ENCODE results near the gene MICU2.

DNA sequence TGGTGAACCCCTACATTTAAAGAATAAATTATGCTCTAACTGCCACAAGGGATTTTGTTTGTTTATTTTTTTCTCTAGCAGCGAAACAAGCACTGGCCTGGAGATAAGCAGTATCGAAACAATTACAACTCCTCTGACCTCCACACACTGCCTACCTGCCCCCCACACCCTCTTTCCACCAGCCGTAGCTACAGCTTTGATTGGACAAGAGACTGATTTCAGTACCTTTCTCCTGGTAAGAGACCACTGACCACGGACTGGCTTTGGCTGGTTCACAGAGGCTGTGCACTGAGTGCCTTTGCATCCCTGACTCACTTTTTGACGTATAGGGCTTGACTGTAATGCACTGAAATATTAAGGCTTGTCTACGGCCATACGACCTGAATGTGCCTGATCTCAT lies 137.4 kb downstream of the MICU2 start:
- TF ChIP-seq, protein P1, sequence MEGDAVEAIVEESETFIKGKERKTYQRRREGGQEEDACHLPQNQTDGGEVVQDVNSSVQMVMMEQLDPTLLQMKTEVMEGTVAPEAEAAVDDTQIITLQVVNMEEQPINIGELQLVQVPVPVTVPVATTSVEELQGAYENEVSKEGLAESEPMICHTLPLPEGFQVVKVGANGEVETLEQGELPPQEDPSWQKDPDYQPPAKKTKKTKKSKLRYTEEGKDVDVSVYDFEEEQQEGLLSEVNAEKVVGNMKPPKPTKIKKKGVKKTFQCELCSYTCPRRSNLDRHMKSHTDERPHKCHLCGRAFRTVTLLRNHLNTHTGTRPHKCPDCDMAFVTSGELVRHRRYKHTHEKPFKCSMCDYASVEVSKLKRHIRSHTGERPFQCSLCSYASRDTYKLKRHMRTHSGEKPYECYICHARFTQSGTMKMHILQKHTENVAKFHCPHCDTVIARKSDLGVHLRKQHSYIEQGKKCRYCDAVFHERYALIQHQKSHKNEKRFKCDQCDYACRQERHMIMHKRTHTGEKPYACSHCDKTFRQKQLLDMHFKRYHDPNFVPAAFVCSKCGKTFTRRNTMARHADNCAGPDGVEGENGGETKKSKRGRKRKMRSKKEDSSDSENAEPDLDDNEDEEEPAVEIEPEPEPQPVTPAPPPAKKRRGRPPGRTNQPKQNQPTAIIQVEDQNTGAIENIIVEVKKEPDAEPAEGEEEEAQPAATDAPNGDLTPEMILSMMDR (IDR thresholded peaks at IDR 0.05), result no peak
- TF ChIP-seq POLR2A (IDR thresholded peaks at IDR 0.05), result no peak
